GM12878 (cell line): ENCODE measurements around the gene FBXO17. TPM values are rescaled to one million over a fixed set of nuclear protein-coding genes. Genes with fewer than 3 reads are reported as not detected.

Experiments used
- ATAC-seq: fragments of 200-7000 bp; cut with Tn5 transposase; 3 replicates; pipeline ENCODE4 v1.9.1; 2020; ENCODE audit warnings: mild to moderate bottlenecking, moderate library complexity
- BruUV-seq: library from RNA; stranded (reverse); fragments of 400-500 nt; replicated peaks from 2 replicates; lab custom pipeline; 2021; lab: Mats Ljungman, UMichigan
- CTCF ChIA-PET: fragments of 300-600 bp; sonication (Branson Sonifier 250); formaldehyde crosslinking; extraction: SDS; loops from one replicate; lab custom pipeline; 2021; ENCODE audit warnings: inconsistent platforms; lab: Yijun Ruan, JAX
- POLR2A ChIA-PET: fragments of 350-600 bp; formaldehyde crosslinking; extraction: SDS; loops from one replicate; lab custom pipeline; 2021; ENCODE audit warnings: inconsistent platforms; lab: Charles Lee
- RAD21 ChIA-PET: fragments of 300-600 bp; sonication (Branson Sonifier 250); formaldehyde crosslinking; loops from one replicate; lab custom pipeline; 2023; ENCODE audit warnings: antibody characterized with exemption; ENCODE audit not compliant: unreplicated experiment; lab: Charles Lee
- SMC1A ChIA-PET: fragments of 300-600 bp; sonication (Branson Sonifier 250); formaldehyde crosslinking; loops from one replicate; lab custom pipeline; 2023; ENCODE audit not compliant: unreplicated experiment, uncharacterized antibody; lab: Charles Lee
- DNase-seq: peaks from one replicate; pipeline ENCODE4 v3.0.0-alpha.2; 2011; ENCODE audit warnings: low read depth, low spot score
- FAIRE-seq: peaks from 3 replicates; lab custom pipeline; 2011; peaks lifted over from hg19 to GRCh38; lab: Jason Lieb, UNC
- H2AFZ ChIP-seq: 2 replicates; pipeline ENCODE4 v1.6.0; 2011; ENCODE audit warnings: low read depth, low read length, control low read depth; ENCODE audit not compliant: control insufficient read depth
- H3K27ac ChIP-seq: 2 replicates; pipeline ENCODE4 v1.5.1; 2011; ENCODE audit warnings: control low read depth; ENCODE audit not compliant: control insufficient read depth, insufficient read depth
- H3K27me3 ChIP-seq, 2 experiments: replicated peaks in 1 of 2; 2 replicates each; pipeline versions ENCODE4 v1.6.0 to v1.6.1; 2011; ENCODE audit warnings: low read length in 1 of 2; ENCODE audit not compliant: control insufficient read depth in 2 of 2, insufficient read depth in 2 of 2
- H3K36me3 ChIP-seq, 2 experiments: 2 replicates each; pipeline ENCODE4 v1.5.1; 2011; ENCODE audit warnings: low read length in 1 of 2; ENCODE audit not compliant: control insufficient read depth in 2 of 2, insufficient read depth in 2 of 2
- H3K4me1 ChIP-seq: 2 replicates; pipeline ENCODE4 v1.6.1; 2011; ENCODE audit warnings: mild to moderate bottlenecking, low read length, moderate library complexity, mixed read lengths; ENCODE audit not compliant: control insufficient read depth, insufficient read depth
- H3K4me2 ChIP-seq: 2 replicates; pipeline ENCODE4 v1.6.0; 2011; ENCODE audit warnings: control low read depth; ENCODE audit not compliant: control insufficient read depth, insufficient read depth
- H3K4me3 ChIP-seq: fragments of 200-600 bp; sonication (generic); 2 replicates; pipeline ENCODE4 v1.5.1; 2016
- H3K79me2 ChIP-seq: 2 replicates; pipeline ENCODE4 v1.6.0; 2011; ENCODE audit warnings: low read length; ENCODE audit not compliant: control insufficient read depth, insufficient read depth
- H3K9ac ChIP-seq: 2 replicates; pipeline ENCODE4 v1.8.0; 2011; ENCODE audit warnings: low read length, control low read depth, mixed read lengths; ENCODE audit not compliant: control insufficient read depth, insufficient read depth
- H3K9me3 ChIP-seq: replicated peaks from 3 replicates; pipeline ENCODE4 v1.5.1; 2011; ENCODE audit warnings: mild to moderate bottlenecking, low read length; ENCODE audit not compliant: control insufficient read depth, insufficient read depth
- H4K20me1 ChIP-seq: 2 replicates; pipeline ENCODE4 v1.6.0; 2011; ENCODE audit not compliant: control insufficient read depth, insufficient read depth
- HDAC6 ChIP-seq: fragments of 200-600 bp; sonication (generic); IDR thresholded peaks from one replicate; pipeline ENCODE4 v1.8.0; 2017; ENCODE audit warnings: antibody characterized with exemption; ENCODE audit not compliant: unreplicated experiment
- IRF4 ChIP-seq: IDR thresholded peaks from 2 replicates; pipeline ENCODE4 v1.6.1; 2011; ENCODE audit warnings: low read depth, low read length
- PAX5 ChIP-seq: IDR thresholded peaks from 2 replicates; pipeline ENCODE4 v1.6.1; 2011; ENCODE audit warnings: low read depth, low read length, borderline replicate concordance
- PAX8 ChIP-seq: fragments of 450-650 bp; IDR thresholded peaks from 2 replicates; pipeline ENCODE4 v1.6.1; 2017; ENCODE audit warnings: mild to moderate bottlenecking, moderate library complexity
- PML ChIP-seq: IDR thresholded peaks from 2 replicates; pipeline ENCODE4 v1.6.1; 2012; ENCODE audit warnings: low read length, inconsistent platforms
- RBBP5 ChIP-seq: fragments of 200-600 bp; sonication (generic); conservative IDR thresholded peaks from 2 replicates; pipeline ENCODE4 v1.6.1; 2016
- SP1 ChIP-seq: IDR thresholded peaks from one replicate; pipeline ENCODE4 v1.6.1; 2011; ENCODE audit warnings: low read depth, low read length
- TCF7 ChIP-seq: IDR thresholded peaks from 2 replicates; pipeline ENCODE4 v1.6.1; 2014; ENCODE audit warnings: antibody characterized with exemption, borderline replicate concordance
- ZNF24 ChIP-seq: fragments of 450-650 bp; IDR thresholded peaks from 2 replicates; pipeline ENCODE4 v1.6.1; 2017; ENCODE audit warnings: antibody characterized with exemption, mild to moderate bottlenecking
- ZSCAN29 ChIP-seq: fragments of 450-650 bp; IDR thresholded peaks from 2 replicates; pipeline ENCODE4 v1.6.1; 2017; ENCODE audit warnings: mild to moderate bottlenecking, moderate library complexity
- WGBS: methylation state at CpG from one replicate; pipeline ENCODE4 v1.1.6; 2016; ENCODE audit warnings: low lambda C conversion rate; ENCODE audit not compliant: insufficient replicate concordance, insufficient coverage; ENCODE audit errors: missing lambda C conversion rate; 5-methylcytosine and 5-hydroxymethylcytosine counted together
- in situ Hi-C: fragments of 300-500 bp; cut with MboI; formaldehyde crosslinking; loops from 9 replicates; pipeline ENCODE4 v1.14.3; 2018; ENCODE audit warnings: mixed read lengths
- intact Hi-C: fragments of 100-400 bp; cut with micrococcal nuclease; formaldehyde crosslinking; loops from one replicate; pipeline ENCODE4 v1.14.2; 2022; ENCODE audit not compliant: unreplicated experiment
- polyA plus RNA-seq, 11 experiments: library from polyadenylated mRNA; depleted of rRNA in 4 of 11; unstranded in 6 of 11; stranded (reverse) in 5 of 11; fragments of >200 nt; fragmentation: Nextera tagmentation in 4 of 11; fragmentation: Illumina TruSeq in 1 of 11; extraction: Ambion mirVana in 4 of 11; extraction: Trizol in 1 of 11; gene quantifications; 1 replicate in 1 of 11; 2 replicates in 10 of 11; pipeline versions ENCODE4 v1.2.1 to v1.2.3, GENCODE V29; 2011 to 2016; ENCODE audit warnings: inconsistent platforms in 2 of 11, missing spikeins in 2 of 11, low read depth in 1 of 11
- total RNA-seq, 4 experiments: library from RNA; depleted of rRNA in 3 of 4; stranded (reverse); fragments of >200 nt in 3 of 4; fragmentation: Illumina TruSeq in 1 of 4; extraction: Trizol in 1 of 4; gene quantifications; 2 replicates each; pipeline versions ENCODE4 v1.2.1 to v1.2.3, GENCODE V29; 2013 to 2021
- TF ChIP-seq, protein P1 (sequence below): fragments of 450-650 bp; IDR thresholded peaks from 2 replicates; pipeline ENCODE4 v1.6.1; 2017; ENCODE audit warnings: mild to moderate bottlenecking, low read depth, inconsistent platforms; ENCODE audit not compliant: poor library complexity, severe bottlenecking
- TF ChIP-seq, protein P2 (sequence below): IDR thresholded peaks from 2 replicates; pipeline ENCODE4 v1.6.1; 2012; ENCODE audit warnings: mild to moderate bottlenecking, low read depth, low read length
- TF ChIP-seq, protein P3 (sequence below): fragments of 450-650 bp; IDR thresholded peaks from 2 replicates; pipeline ENCODE4 v1.6.1; 2018; ENCODE audit warnings: mild to moderate bottlenecking, low read depth, moderate library complexity; ENCODE audit not compliant: partially characterized antibody

The FBXO17 gene
- total and polyA plus RNA-seq, 10 of the 15 experiments (the other 5 are each of a cell fraction or from before 2014, with no cell fraction given) = 2.2 to 11.1 (median 5.3) TPM

DNA sequence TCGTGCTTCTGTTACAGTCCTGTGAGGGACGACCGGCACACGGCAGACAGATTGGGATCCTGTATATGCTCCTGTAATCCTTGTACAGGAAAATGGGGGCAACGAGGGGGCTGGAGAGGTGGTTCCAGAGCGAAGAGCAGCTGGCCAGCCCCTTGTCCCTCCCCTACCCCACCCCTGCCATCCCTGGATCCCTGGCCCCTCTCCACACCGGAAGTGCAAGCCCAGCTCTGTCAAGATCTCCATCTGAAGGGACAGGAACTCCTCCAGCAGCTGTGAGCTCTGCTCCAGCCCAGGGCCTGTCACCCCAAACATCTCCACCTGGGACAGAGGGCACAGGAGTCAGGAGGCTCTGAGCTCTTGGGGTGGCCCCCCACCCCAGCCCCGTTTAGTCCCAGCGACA is 58.0 kb downstream of the FBXO17 start:
- no peak overlapping the region for H2AFZ ChIP-seq
- 80% methylated on average over 9 of the region's 9 CpGs for WGBS
- H3K79me2 ChIP-seq = no peaks in the 10 kb centered on the region
- ChIA-PET POLR2A (no interaction called here), SMC1A (no interaction called here), CTCF (no interaction called here), RAD21 (no interaction called here)
- in situ Hi-C loops (no loop called here), intact Hi-C loops (no loop called here)
- DNase-seq (no peak), ATAC-seq (no peak), FAIRE-seq (no peak)
- no TSS peak for BruUV-seq
- H3K4me1 ChIP-seq = no peaks in the 10 kb centered on the region
- no peak overlapping the region for H3K27ac ChIP-seq
- H3K9ac ChIP-seq = no peak overlapping the region
- TF ChIP-seq PAX8 (no peak), IRF4 (no peak), ZSCAN29 (no peak), SP1 (no peak), ZNF24 (no peak), PML (no peak), TCF7 (no peak), RBBP5 (no peak), PAX5 (no peak), HDAC6 (no peak)
- TF ChIP-seq, protein P1, sequence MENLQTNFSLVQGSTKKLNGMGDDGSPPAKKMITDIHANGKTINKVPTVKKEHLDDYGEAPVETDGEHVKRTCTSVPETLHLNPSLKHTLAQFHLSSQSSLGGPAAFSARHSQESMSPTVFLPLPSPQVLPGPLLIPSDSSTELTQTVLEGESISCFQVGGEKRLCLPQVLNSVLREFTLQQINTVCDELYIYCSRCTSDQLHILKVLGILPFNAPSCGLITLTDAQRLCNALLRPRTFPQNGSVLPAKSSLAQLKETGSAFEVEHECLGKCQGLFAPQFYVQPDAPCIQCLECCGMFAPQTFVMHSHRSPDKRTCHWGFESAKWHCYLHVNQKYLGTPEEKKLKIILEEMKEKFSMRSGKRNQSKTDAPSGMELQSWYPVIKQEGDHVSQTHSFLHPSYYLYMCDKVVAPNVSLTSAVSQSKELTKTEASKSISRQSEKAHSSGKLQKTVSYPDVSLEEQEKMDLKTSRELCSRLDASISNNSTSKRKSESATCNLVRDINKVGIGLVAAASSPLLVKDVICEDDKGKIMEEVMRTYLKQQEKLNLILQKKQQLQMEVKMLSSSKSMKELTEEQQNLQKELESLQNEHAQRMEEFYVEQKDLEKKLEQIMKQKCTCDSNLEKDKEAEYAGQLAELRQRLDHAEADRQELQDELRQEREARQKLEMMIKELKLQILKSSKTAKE = no peak
- TF ChIP-seq, protein P2, sequence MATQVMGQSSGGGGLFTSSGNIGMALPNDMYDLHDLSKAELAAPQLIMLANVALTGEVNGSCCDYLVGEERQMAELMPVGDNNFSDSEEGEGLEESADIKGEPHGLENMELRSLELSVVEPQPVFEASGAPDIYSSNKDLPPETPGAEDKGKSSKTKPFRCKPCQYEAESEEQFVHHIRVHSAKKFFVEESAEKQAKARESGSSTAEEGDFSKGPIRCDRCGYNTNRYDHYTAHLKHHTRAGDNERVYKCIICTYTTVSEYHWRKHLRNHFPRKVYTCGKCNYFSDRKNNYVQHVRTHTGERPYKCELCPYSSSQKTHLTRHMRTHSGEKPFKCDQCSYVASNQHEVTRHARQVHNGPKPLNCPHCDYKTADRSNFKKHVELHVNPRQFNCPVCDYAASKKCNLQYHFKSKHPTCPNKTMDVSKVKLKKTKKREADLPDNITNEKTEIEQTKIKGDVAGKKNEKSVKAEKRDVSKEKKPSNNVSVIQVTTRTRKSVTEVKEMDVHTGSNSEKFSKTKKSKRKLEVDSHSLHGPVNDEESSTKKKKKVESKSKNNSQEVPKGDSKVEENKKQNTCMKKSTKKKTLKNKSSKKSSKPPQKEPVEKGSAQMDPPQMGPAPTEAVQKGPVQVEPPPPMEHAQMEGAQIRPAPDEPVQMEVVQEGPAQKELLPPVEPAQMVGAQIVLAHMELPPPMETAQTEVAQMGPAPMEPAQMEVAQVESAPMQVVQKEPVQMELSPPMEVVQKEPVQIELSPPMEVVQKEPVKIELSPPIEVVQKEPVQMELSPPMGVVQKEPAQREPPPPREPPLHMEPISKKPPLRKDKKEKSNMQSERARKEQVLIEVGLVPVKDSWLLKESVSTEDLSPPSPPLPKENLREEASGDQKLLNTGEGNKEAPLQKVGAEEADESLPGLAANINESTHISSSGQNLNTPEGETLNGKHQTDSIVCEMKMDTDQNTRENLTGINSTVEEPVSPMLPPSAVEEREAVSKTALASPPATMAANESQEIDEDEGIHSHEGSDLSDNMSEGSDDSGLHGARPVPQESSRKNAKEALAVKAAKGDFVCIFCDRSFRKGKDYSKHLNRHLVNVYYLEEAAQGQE = no peak
- TF ChIP-seq, protein P3, sequence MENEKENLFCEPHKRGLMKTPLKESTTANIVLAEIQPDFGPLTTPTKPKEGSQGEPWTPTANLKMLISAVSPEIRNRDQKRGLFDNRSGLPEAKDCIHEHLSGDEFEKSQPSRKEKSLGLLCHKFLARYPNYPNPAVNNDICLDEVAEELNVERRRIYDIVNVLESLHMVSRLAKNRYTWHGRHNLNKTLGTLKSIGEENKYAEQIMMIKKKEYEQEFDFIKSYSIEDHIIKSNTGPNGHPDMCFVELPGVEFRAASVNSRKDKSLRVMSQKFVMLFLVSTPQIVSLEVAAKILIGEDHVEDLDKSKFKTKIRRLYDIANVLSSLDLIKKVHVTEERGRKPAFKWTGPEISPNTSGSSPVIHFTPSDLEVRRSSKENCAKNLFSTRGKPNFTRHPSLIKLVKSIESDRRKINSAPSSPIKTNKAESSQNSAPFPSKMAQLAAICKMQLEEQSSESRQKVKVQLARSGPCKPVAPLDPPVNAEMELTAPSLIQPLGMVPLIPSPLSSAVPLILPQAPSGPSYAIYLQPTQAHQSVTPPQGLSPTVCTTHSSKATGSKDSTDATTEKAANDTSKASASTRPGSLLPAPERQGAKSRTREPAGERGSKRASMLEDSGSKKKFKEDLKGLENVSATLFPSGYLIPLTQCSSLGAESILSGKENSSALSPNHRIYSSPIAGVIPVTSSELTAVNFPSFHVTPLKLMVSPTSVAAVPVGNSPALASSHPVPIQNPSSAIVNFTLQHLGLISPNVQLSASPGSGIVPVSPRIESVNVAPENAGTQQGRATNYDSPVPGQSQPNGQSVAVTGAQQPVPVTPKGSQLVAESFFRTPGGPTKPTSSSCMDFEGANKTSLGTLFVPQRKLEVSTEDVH = no peak
- no peaks in the 10 kb centered on the region for H4K20me1 ChIP-seq
- no peak overlapping the region for H3K4me3 ChIP-seq
- no peaks in the 10 kb centered on the region for H3K27me3 ChIP-seq
- H3K9me3 ChIP-seq = no peaks in the 10 kb centered on the region
- H3K36me3 ChIP-seq = peaks cover 0 to 8% of the 10 kb centered on the region in 2 experiments; a peak in 2 of 4 replicates
- H3K4me2 ChIP-seq = no peak overlapping the region
